NCI-H524 treated with DMSO at 0.1 percent for 48 hours (cell line): ENCODE results near the gene SLC1A6.
A peak's percentile ranks its signal among the peaks of the same experiment; 100 is the strongest.
"Not testable (repeated sequence)": the region's sequence is repeated elsewhere in the genome, so short reads cannot be mapped to it uniquely, and the experiment has no call there.

Source experiments
- DNase-seq: peaks from one replicate; lab custom pipeline; 2025; lab: John Stamatoyannopoulos, UW

Gene SLC1A6

DNA sequence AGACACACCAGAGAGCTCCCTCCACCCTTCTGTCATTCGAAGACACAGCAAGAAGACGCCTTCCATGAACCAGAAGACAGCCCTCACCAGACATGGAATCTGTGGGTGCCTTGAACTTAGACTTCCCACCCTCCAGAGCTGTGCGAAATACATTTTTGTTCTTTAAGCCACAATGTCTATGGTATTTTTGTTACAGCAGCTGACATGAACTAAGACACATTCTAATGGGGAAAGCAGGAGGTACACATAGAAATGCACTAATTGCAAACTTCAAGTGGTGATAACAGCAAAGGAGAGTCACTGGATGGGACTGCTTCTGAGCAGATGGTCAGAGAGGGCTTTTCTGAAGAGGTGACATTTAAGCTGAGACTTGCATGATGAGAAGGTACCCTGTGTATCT is 22.2 kb downstream of the SLC1A6 start:
- DNase-seq, result no peak

DNA sequence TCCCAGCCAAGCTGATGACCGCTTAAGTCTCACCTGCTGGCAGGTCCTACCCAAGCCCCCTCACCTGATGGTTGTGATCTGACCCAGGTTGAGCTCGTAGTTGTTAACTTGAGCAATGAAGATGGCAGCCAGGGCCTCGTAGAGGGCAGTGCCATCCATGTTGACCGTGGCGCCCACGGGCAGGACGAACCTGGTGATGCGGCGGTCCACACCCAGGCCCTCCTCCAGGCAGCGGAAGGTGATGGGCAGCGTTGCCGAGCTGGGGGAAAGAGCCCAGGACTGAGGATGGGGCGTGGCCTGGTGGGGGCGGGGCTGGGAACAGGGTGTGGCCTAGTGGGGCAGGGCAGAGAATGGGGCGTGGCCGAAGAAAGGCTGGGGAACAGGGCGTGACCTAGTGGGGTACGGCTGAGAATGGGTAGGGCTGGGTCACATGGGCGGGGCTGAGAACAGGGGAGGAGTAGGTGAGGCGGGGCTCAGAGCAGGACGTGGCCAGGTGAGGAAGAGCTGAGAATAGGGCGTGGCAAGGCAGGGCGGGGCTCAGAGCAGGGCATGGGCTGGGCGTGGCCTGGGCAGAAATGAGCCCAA is 25.5 kb downstream of the SLC1A6 start:
- DNase-seq, result no peak

DNA sequence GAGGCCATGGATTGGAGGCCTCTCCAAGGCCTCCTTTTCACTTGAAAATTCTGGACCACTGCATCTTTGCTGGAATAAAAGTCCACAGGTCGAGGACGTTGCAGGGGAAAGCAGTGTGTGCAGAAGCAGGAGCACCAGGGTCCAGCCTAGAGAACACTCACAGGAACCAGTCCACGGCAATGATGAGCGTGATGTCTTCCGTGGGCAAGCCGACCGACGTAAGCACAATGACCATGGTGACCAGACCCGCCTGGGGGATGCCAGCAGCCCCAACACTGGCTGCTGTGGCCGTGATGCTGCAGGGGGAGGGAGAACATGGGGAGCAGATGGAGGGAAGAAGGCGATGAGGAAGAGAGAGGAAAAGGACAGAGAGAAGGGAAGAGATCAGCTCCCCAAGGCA is 26.9 kb downstream of the SLC1A6 start:
- DNase-seq, result no peak

DNA sequence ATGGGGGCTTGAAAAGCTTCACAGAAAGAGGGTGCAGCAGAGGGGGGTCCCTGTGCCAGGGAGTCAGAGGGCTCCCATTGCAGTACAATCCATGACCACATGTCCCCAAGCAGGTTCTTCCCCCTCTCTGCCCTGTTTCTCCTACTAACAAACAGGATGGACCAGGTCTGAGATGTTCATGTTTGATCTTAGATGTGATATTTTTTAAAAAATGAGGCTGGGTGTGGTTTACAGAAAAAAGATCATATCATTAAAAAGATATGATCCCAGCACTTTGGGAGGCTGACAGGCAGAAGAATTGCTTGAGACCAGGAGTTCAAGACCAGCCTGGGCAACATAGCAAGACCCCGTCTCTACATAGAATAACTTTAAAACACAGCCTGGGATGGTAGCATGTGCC is 29.2 kb downstream of the SLC1A6 start:
- no peak for DNase-seq

DNA sequence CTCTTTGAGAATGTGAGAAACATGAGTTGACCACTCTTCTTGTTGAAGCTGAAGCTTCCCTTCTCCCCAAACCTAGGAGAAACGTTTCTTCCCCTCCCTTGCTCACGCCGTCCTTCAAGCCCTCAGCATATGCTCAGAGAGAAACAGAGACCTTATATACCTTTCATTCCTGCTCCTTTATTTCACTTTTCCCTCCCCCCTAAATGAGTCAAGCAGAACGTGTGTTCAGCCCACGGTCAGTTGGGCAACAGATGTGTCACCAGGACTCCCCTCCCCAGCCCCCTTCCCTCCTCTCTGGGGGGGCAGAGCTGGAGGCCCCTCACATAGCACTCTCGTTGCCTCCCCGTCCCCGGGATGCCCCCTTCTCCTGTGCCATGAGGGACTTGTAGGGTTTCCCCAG is 29.8 kb downstream of the SLC1A6 start:
- no peak for DNase-seq

DNA sequence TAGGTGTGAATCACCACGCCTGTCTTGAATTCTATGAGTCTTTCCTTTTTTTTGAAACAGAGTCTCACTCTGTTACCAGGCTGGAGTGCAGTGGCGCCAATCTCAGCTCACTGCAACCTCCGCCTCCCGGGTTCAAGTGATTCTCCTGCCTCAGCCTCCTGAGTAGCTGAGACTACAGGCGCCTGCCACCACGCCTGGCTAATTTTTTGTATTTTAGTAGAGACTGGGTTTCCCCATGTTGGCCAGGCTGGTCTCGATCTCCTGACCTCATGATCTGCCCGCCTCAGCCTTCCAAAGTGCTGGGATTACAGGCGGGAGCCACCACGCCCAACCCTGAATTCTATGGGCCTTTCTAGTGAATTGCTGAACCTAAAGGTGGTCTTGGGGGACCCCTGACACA is 30.3 kb downstream of the SLC1A6 start:
- not testable (repeated sequence) for DNase-seq

DNA sequence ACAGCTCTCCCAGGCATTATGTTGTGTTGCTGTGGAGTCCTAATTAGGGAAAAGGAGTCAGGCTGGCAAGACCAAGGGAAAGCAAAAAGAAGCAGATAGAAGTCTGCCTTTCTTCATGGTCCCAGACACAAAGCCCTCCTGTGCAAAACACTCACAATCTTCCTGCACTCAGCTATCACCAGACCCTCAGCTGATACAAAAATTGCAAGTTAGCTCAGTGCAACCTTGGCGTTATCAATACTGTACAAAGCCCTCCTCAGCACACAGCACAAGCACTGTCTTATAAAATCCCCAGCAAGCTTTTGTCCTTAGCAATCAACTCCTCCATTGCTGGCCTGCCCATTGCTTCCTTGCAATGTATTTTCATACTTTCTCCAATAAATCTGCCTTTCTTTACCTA is 35.2 kb downstream of the SLC1A6 start:
- DNase-seq, result no peak

DNA sequence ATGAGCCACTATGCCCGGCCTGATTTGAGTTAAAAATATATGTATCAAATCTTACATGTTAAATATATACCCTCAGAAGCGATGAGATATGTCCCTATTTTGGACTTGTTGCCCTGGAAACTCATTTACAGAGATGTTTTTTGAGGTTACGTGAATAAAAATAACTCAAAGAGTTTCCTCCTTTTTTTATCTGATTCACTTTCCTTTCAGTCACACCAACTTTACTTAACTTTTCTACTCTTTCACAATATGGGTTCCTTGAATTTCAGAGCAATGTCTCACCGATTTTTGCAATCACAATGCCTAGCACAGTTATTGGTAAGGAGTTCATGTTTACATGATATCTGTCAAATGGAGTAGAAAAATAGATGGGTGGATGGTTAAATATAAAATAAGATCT is 36.1 kb downstream of the SLC1A6 start:
- no peak for DNase-seq

DNA sequence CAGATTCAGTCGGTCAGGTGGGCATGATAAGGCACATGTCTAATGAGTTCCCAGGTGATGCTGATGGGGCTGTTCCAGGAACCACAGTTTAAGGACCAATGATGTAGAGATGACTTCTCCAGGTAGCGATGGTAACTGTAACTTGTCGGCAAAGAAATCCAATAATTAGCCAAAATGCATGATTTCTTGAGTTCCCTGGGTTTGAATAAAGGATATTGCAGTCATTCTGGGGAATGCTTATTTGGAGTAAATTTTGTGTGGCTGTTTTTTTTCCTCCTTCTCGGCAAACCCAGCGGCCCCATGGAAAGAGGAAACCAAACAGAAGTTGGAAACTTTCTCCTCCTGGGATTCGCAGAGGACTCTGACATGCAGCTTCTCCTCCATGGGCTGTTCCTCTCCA is 38.5 kb downstream of the SLC1A6 start, which contains the start of gene OR7C2:
TSS of gene OR7C2 (plus strand) at position 301 of the 400 bp plus-strand sequence. CDS start at position 301, 0 bp downstream.
- DNase-seq, result no peak

DNA sequence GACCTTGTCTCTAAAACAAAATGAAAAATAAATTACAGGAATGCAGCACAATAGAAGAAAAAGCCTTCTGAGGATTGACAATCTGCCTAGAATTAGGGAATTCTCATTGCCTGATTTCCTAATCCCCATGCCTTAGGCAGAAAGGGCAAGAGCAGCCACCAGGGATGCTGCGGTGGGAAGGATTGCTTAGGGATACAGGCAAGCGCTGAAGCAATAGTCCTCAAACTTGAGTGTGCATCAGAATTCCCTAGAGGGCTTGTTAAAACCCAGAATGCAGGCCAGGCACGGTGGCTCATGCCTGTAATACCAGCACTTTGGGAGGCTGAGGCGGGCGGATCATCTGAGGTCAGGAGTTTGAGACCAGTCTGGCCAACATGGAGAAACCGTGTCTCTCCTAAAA is 39.4 kb downstream of the SLC1A6 start:
- DNase-seq, result no peak

DNA sequence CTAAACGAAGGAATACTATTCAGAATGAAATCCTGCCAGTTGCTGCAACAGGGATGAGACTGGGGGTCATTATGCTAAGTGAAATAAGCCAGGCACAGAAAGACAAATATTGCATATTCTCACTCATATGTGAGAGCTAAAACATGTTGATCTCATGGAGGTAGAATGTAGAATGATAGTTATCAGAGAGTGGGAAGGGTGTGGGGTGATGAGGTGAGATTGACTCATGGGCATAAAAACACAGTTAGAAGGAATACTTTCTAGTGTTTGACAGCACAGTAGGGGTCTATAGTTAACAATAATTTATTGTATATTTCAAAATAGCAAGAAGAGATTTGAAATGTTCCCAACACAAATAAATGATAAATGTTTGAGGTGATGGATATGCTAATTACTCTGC is 46.2 kb downstream of the SLC1A6 start:
- DNase-seq, result no peak

DNA sequence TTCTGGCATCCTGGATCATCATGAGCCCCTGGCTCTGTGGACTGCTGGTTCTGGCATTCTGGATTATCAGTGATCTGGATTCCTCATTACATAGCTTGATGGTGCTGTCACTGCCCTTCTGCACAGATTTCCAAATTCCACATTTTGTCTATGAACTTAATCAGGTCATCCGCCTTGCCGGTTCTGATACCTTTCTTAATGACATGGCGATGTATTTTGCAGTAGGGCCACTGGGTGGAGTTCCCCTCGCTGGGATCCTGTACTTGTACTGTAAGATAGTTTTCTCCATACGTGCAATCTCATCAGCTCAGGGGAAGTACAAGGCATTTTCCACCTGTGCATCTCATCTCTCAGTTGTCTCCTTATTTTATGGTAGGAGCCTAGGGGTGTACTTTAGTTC is 62.8 kb downstream of the SLC1A6 start:
- no peak for DNase-seq

DNA sequence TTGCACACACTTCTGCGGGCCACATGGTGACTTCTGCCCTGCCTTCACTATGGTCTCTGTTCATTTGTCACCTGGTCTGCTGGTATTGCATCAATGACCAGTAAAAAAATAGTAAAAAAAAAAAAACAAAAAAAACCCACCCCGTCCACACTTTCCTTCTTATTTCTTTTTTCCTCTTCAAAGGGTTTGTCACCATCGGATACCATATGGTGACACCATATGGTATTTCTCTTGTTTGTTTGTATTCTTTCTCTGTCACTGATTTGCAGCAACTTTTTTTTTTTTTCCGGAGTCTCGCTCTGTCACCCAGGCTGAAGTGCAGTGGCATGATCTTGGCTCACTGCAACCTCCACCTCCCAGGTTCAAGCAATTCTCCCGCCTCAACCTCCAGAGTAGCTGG is 64.5 kb downstream of the SLC1A6 start:
- DNase-seq, result peak; percentile 5

DNA sequence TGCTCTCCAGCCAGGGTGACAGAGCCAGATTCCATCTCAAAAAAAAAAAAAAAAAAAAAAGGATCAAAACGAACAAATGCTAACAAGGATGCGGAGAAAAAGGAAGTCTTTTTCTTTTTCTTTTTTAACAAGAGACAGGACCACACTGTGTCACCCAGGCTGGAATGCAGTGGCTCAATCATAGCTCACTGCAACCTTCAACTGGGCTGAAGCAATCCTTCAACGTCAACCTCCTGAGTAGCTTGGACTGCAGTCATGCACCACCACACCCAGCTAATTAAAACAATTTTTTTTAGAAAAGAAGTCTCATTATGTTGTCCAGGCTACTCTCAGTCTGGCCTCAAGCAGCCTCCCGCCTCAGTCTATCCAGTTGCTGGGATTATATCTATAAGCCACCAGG is 73.0 kb downstream of the SLC1A6 start:
- no peak for DNase-seq

DNA sequence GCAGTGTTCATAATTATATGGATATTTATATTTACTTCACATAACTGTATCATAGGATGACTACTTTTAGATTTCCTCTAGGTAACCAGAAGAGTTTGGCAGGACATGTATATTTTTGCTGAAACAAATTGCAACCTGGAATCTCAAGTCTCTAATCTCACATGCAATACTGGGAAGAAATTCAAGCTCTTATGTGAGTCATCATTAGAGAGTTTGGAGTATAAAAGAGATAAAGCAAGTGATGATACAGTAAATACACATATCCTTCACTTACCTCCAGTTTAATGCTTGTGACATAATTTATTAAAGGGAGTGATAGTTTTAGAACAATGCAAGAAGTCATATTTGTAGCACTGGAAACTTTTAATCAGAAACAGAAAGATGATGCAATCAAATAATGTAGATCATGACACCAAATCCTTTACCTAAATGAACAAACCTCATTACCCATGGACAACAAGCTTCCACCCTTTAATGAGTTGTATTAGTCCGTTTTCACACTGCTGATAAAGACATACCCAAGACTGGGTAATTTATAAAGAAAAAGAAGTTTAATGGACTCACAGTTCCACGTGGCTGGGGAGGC is 77.9 kb downstream of the SLC1A6 start:
- no peak for DNase-seq
